ENCODE results near the gene HLX. TPM values are rescaled to one million over a fixed set of nuclear protein-coding genes. Genes with fewer than 3 reads are reported as not detected.

Gene HLX
- polyA plus RNA-seq, 12 donors = 9.1 to 25.0 (median 15.3) TPM; not detected in 1

DNA sequence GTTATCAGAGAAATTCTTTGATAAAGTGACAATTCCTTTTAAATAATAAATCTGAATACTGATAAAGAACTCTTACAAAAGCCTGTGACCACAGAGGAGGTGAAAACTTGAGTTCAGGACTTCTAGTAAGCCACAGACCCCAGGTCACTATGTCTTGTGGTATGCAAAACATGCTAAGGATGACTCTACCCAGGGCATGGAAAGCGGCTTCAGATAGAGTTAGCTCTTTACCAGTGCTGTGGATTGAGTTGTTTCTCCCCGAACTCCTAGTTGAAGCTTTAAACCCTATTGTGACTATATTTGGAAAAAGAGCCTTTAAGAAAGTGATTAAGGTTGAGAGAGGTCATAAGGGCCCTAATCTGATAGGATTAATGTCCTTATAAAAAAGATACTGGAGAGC, 42.3 kb downstream of the HLX start:
- no peak for DNase-seq

DNA sequence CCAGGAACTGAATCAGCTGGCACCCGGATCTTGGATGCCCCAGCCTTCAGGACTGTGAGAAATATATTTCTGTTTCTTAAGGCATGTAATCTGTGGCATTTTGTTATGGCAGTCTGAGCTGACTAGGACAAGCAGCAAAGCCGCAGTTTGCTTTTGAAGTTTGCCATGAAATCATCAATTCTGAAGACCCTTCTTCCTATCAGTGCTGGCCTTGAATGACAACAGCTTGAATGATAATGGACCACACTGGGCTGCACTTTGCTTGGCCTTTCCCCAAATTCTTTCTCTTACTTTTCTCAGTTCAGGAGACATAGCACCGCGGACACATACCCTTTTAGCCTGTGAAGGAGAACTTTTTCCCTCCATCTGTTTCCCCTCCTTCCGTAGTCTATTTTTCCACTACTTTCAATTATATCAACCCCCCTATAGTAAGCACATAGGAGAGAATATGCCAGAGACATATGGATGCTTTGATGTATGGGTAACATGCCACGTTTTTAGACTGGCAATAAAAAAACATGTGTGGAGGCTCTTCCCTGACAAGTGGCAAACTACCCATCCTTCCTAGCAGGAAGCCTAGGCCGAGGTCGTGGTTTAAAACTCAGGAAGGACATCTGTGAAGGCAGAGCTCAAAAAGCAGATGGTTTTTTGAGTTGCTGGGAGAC, 42.9 kb downstream of the HLX start:
- no peak for DNase-seq

DNA sequence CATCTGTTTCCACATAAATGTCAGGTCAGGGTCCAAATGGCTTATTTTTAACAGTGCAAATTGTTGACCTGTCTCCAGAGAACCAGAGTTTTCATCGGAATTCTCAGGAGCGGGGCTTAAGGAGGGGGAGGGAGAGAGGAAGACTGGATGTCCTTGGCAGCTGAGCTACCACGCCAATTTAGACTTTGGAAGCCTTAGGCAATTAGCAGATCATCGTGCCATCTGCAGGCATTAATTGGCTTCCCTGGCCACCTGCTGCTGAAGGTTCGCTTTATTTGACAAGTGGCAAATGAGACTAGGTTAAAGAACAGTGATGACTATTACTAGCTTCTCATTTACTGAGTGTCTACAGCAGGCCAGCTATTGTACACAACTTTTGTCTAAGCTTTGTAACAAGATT, 43.7 kb downstream of the HLX start:
- no peak for DNase-seq

DNA sequence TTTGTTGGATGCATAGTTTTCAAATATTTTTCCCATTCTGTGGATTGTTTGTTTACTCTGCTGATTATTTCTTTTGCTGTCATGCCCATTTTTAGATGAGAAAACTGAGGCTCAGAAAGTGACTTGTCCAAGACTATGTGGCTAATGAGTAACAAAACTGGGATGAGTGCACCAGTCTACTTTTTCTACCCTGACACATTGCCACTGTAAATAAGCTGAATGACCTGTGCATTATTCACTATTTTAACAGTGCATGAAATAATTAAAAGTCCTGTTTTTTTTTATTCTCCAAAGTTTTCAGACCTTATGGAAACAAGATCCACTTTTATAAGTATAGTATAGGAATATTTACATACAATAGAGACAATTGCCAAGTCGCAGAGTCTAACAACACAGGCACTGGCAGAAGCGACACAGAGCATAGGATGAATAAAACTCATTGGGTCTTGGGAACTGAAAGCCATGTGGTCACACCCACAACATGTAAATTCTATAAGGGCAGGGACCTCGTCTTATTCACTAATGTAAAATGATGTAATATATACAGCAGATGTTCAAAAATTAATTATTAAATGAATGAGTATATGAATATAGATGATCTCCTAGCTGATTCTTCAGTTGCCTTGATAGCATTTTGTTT, 45.2 kb downstream of the HLX start:
- no peak for DNase-seq

DNA sequence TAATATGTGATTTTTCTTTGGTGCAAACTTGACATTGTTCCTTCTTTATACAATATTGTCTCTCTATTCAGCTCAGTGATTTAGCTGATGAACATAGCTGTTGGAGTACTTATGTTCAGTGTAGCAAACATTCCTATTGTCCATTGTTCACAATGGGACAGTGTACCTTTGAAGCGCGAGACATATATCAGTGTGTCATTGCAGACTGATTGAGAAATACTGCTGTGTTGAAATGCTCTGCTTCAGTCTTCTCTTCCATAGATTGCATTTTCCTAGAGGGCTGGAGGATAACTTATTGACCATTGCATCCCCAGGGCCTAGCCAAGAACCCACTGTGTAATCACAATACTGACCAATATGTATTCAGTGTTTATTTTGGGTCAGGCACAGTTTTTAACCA, 46.5 kb downstream of the HLX start:
- no peak for DNase-seq

DNA sequence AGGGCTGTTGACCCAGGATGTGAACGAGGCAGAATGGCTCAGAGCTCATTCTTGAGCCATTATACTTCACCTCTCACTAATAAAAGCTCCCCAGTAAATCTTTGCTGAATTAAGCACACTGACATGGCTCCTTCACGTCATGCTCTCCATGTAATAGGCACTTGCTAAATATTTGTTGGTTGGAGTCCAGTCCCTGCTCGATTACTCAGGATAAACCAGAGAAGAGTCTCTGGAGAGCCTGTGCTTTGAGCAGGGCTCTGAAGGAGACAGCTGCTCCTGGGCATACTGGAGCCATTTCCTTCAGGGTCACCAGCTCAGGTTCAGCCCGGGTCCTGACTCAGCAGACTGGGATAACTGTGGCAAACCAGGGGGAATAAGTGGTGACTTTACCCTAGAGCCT, 46.9 kb downstream of the HLX start:
- no peak for DNase-seq

DNA sequence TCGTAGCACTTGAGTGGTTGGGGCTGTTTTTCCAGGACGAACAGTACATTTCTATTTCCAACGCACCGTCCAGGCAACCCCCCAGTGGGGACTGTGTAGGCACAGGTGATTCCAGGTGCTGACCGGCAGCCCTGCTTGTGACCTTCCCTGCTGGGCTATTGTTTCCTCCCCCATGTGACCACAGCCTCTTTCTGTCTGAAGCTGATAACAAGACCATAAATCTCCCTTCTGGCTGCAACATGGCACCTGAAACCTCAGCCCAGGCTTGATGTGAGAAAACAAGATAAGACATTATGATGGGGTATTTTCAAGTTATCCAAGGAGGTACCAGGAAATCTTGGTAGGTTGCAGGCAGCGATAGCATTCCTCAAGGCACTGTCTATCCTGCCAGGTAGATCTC, 48.2 kb downstream of the HLX start:
- DNase-seq = no peak

DNA sequence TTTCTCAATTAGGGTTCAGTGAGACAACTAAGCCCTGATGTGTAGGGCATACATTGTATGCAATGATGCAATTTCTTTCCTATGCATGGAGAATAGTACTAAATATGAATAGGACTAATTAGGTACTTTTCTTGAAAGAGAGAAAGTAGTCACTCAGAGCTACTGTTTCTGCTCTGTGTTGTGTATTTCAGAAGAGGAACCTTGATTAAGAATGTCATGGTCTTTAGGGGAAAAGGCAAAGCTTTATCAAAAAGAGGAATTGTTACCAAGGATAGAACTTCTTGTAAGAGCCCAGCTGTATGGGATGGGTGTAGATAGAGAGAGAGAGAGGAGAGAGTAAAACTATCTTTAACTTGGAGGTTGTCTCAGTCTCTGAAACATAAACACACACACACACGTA, 49.1 kb downstream of the HLX start:
- no peak for DNase-seq

DNA sequence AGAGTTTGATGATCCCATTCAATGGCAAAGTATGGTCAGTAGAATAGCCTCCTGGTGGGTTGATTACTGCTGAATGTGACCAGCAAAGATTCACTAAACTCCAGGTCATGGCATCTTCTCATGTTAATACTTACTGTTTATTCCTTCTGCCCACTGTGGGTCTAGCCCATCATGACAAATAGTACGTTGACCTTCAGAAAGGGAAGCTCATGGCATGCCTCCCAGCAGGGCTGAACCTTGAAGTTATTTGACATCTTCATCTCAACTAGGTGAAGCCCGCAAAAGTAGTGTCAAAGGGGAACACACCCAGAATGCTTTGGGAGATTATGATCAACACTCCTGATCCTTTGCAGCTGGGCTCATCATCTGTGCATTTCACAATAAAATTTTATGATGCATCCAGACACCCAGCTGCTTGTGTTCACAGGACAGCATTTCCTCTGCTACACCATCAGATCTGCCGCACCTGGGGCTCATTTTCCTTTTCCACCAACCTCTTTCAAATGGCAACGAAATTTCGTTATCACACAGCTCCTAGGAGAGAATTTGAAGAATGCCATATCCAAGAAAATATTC, 49.6 kb downstream of the HLX start:
- no peak for DNase-seq

DNA sequence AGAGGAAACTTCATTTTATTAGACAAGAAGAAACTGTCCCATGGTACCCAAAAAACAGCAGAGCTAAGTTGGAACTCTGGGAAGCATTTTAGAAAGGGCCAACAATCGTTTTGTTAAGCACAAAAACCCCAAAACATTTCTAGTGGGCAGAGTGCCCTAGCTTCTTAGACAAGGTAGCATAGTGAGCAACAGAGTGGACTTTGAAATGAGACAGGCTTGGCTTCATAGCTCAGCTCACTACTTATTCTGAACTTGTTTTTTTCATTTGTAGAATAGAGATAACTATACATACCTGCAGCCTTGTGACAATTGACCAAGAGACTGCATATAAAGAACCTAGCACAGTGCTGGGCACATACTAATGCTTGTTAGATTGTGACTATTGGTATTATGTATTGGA, 50.1 kb downstream of the HLX start:
- DNase-seq = no peak

Other genes starting within 250 kb of the HLX start
- gene C1orf115, start 189.1 kb upstream of the HLX start, polyA plus RNA-seq (ENCODE audit: insufficient read length in 12 of 12) = 10 to 100 TPM in 9 of 12 donors, 1 to 10 TPM in 2, not detected in 1; 9.0 to 22.1 (median 11.5) TPM
- 10 to 100 TPM in 11 of 12 donors, not detected in 1; 12.6 to 67.9 (median 18.6) TPM for gene MTARC2, start 131.1 kb upstream of the HLX start, polyA plus RNA-seq (ENCODE audit: insufficient read length in 12 of 12)
- gene MTARC1, start 92.5 kb upstream of the HLX start, polyA plus RNA-seq (ENCODE audit: insufficient read length in 12 of 12) = 1 to 10 TPM in 10 of 12 donors, not detected in 2; 4.1 to 9.9 (median 7.6) TPM

Data from muscle of arm (tissue), 12 donors.